Measurements from ENCODE around the gene PYGM.

GRCh38 chr11:64742087-64742888, 17.5 kb downstream of the PYGM start:
- TF ChIP-seq CTCF (IDR thresholded peaks at IDR 0.05), result no peak
- TF ChIP-seq POLR2A (IDR thresholded peaks at IDR 0.05), result no peak
